ENCODE data around the gene MAMDC2. TPM values are rescaled to one million over a fixed set of nuclear protein-coding genes. Genes with fewer than 3 reads are reported as not detected.
A peak's percentile ranks its signal among the peaks of the same experiment; 100 is the strongest.

Gene MAMDC2
- total RNA-seq, 2 donors from 2014 or later: 28.8 to 32.5 TPM

DNA sequence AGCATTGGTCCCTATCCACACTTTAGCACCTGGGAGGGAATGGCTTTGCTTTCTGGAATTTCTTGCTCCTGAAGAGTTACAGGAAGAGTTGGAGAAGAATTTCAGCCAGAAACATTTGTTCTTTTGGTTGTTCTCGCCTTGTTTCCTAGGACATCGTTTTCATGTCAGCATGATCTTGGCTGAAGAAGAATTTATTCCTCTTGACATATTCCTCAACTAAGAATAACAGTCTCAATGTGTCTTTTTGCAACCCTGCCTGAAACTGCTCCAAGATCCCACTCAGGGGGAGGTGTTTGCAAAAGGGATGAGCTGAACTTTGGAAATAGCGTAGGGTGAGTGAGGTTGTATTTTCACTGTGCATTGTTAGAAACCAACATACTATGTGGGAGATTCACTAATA, 26.1 kb downstream of the MAMDC2 start:
- no peak for DNase-seq (ENCODE audit: low spot score)
- TF ChIP-seq, protein P1, sequence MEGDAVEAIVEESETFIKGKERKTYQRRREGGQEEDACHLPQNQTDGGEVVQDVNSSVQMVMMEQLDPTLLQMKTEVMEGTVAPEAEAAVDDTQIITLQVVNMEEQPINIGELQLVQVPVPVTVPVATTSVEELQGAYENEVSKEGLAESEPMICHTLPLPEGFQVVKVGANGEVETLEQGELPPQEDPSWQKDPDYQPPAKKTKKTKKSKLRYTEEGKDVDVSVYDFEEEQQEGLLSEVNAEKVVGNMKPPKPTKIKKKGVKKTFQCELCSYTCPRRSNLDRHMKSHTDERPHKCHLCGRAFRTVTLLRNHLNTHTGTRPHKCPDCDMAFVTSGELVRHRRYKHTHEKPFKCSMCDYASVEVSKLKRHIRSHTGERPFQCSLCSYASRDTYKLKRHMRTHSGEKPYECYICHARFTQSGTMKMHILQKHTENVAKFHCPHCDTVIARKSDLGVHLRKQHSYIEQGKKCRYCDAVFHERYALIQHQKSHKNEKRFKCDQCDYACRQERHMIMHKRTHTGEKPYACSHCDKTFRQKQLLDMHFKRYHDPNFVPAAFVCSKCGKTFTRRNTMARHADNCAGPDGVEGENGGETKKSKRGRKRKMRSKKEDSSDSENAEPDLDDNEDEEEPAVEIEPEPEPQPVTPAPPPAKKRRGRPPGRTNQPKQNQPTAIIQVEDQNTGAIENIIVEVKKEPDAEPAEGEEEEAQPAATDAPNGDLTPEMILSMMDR (IDR thresholded peaks at IDR 0.05): no peak
- H3K4me3 ChIP-seq: no peak overlapping the region
- H3K27me3 ChIP-seq: no peaks in the 10 kb centered on the region
- peak overlapping the region; percentile 19 to 46 for H3K27ac ChIP-seq
- peaks cover 0 to 79% of the 10 kb centered on the region in 2 donors for H3K4me1 ChIP-seq
- no peaks in the 10 kb centered on the region for H3K36me3 ChIP-seq
- H3K9me3 ChIP-seq: no peaks in the 10 kb centered on the region

DNA sequence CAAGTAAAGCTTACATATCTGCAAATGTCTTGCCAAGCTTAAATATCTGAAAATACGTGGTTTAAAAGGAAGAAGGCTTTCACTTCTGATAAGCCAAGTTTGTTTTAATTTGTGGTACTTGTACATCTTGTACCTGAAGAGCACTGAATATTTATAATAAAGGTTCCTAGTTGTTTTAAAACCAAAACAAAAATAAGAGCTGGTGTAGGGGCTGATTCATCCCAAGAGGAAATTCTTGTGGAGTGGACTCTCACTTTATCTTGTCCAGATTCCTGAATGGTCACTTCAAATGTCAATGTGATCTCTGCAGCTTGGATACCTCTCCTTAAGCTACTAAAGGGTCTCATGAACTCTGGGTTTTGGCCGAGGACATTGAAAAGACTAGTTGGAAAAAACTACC, 29.5 kb downstream of the MAMDC2 start:
- peaks cover 0 to 78% of the 10 kb centered on the region in 2 donors for H3K4me1 ChIP-seq
- H3K27ac ChIP-seq: peak overlapping the region in 1 of 2 donors; percentile 28
- TF ChIP-seq, protein P1 (IDR thresholded peaks at IDR 0.05): no peak
- H3K27me3 ChIP-seq: no peaks in the 10 kb centered on the region
- H3K36me3 ChIP-seq: no peaks in the 10 kb centered on the region
- no peaks in the 10 kb centered on the region for H3K9me3 ChIP-seq
- DNase-seq (ENCODE audit: low spot score): no peak
- no peak overlapping the region for H3K4me3 ChIP-seq

DNA sequence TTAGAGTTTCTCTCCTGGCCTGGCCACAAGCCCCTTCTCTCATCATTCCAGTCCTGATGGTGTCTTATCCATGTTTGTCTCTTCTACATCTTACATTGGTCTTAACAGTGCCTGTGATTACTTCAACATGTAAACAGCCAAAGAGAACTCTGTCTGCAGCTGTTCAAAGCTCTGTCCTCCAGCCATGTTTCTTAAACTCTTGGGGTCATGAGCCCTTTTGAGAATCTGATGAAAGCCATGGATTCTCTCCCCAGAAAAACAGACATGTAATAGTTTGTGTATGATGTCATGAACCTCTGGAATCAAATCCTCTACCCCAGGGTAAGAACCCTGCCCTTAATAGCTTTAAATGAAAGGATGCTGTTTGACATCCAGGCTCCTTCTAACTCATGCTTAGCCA, 30.1 kb downstream of the MAMDC2 start:
- Histone ChIP-seq H3K9me3 (no peaks in the 10 kb centered on the region), H3K27ac (peak overlapping the region in 1 of 2 donors; percentile 28), H3K4me3 (no peak overlapping the region), H3K4me1 (peaks cover 0 to 78% of the 10 kb centered on the region in 2 donors), H3K27me3 (no peaks in the 10 kb centered on the region), H3K36me3 (no peaks in the 10 kb centered on the region)
- TF ChIP-seq, protein P1 (IDR thresholded peaks at IDR 0.05): no peak
- no peak for DNase-seq (ENCODE audit: low spot score)

DNA sequence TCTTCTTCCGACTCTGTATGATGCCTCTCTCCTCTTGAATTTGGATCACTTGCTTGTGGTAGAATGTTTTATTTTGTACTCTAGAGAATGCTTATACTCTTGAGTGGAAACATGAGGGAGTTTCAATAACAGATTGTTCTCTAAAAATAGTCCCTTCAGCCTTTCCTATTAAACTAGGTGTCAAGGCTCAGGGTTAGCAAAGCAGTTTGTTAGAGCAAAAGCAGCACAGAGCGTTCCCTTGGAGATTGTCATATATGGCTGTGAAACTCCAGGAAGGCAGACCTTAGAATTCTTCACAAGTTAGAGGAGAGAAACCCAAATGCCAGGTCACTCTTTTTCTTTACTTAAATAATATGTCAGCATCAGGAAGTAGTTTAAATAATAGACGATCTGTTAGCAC, 33.0 kb downstream of the MAMDC2 start:
- no peak for DNase-seq (ENCODE audit: low spot score)
- peak overlapping the region; percentile 61 to 74 for H3K27ac ChIP-seq
- H3K9me3 ChIP-seq: no peaks in the 10 kb centered on the region
- peaks cover 0 to 89% of the 10 kb centered on the region in 2 donors for H3K4me1 ChIP-seq
- H3K4me3 ChIP-seq: no peak overlapping the region
- no peaks in the 10 kb centered on the region for H3K27me3 ChIP-seq
- TF ChIP-seq, protein P1 (IDR thresholded peaks at IDR 0.05): no peak
- H3K36me3 ChIP-seq: no peaks in the 10 kb centered on the region

DNA sequence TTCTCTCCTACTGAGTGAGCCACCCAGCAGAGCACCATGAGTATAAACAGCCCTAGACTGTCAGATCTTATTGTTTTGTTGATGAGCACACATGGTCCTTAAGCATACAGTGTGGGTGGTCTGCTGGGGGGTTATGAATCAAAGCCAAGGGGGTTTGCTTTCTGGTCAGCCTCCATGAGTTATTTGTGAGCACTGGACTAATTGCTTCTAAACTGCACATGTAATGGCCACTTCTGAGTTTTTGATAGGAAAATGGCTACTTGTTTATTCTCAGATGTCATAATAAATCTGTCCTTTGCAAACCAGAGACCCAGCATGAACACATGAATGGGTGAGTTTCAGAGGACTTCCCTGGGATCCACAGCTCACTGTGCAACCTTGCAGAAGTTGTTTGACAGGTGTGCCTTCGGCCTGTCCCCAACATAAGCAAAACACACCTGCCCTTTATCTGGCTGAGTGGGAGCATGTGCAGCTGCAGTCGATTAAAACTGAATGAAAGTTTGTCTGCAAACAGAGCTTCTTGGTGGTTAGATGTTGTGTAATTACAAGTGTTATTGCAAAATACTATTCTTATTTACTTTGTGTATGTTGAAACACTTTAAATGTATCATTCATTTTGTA, 35.9 kb downstream of the MAMDC2 start:
- TF ChIP-seq, protein P1 (IDR thresholded peaks at IDR 0.05): no peak
- Histone ChIP-seq H3K9me3 (no peaks in the 10 kb centered on the region), H3K27me3 (no peaks in the 10 kb centered on the region), H3K4me3 (no peak overlapping the region), H3K27ac (peak overlapping the region; percentile 12 to 81), H3K4me1 (peaks cover 0 to 85% of the 10 kb centered on the region in 2 donors), H3K36me3 (no peaks in the 10 kb centered on the region)
- DNase-seq (ENCODE audit: low spot score): no peak
